ENCODE data around the gene PDGFB.
"Not testable (repeated sequence)": the region's sequence is repeated elsewhere in the genome, so short reads cannot be mapped to it uniquely, and the experiment has no call there.

PDGFB gene

GRCh38 chr22:39223091-39223710, 21.6 kb downstream of the PDGFB start:
- no peak for FAIRE-seq

DNA sequence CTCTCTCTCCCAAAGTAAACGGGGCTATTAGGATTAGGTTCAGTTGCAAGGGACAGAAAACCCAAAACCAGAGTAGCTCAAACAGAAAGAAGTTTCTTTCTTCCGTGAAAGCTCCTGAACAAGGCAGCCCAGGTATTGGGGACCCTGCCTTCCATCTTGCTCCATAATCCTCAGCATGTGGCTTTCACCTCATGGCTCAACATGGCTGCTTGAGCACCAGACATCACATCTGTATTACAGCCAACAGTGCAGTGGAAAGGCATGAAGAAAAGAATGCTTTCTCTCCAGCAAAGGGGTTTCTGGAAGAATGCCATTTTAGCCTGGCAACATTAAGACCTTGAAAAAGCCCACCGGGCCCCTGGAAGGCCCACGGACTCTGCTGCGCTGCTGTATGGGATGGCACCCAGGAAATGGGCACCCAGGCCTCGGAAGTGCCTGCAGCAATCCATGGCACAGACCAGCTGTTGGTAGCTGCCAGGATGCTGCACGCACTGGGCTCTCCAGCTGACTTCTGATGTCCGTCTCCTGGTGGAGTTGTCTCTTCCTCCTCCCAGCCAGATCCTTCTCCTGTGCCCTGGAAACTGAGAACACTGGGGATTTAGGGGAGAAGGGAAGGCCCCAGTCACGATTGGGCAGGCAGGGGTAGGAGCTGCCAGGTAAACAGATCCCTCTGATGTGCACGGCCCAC, 22.6 kb downstream of the PDGFB start:
- FAIRE-seq, result no peak

DNA sequence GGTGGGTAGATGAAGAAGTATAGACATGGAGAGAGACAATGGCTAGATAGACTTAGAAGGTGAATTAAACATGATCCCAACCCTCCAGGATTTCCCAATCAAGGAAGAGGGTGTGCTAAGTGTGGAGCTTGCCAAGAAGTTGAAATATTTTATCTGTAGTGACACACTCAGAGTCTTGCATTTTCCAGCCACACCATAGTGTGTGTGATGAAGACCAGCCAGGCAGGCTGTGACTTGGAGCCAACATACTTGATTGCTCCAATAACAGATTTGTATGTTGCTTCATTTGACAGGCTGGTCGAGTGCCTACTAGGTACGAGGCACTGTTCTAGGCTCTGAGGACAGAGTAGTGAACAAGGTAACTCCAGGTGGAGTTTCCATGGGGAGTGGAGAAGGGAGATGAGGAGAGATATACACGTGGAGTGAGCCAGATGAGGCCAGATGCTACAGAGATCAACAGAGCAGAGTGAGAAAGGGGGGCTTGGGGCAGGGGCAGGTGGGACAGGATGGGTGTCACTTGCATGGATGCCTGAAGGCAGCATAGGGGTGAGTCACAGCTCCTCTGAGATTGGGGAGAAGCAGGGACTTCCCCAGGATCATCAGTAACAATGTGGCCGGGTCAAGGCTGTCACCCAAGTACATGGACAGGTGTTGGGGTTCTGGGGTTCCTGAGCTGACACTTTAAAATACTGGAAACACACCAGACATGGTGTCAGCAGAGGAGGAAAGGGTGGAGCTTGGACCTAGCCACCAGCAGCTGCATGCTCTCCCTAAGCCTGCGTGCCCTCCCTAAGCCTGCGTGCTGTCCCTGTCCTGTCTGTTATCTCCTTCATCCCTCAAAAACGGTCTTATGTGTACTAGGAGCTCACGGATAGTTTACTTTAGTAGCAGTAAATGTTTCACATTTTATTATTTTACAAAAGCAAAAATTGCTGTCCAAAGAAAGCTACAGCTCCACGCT, 23.6 kb downstream of the PDGFB start:
- no peak for FAIRE-seq

DNA sequence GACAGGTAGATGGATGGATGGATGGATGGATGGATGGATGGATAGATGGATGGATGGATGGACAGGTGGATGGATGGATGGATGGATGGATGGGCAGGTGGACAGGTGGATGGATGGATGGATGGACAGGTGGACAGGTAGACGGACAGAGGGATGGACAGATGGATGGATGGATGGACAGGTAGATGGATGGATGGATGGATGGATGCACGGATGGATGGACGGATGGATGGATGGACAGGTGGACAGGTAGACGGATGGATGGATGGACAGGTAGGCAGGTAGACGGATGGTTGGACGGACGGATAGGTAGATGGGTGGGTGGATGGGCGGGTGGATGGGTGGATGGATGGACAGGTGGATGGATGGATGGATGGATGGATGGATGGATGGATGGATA, 24.3 kb downstream of the PDGFB start:
- no peak for FAIRE-seq

DNA sequence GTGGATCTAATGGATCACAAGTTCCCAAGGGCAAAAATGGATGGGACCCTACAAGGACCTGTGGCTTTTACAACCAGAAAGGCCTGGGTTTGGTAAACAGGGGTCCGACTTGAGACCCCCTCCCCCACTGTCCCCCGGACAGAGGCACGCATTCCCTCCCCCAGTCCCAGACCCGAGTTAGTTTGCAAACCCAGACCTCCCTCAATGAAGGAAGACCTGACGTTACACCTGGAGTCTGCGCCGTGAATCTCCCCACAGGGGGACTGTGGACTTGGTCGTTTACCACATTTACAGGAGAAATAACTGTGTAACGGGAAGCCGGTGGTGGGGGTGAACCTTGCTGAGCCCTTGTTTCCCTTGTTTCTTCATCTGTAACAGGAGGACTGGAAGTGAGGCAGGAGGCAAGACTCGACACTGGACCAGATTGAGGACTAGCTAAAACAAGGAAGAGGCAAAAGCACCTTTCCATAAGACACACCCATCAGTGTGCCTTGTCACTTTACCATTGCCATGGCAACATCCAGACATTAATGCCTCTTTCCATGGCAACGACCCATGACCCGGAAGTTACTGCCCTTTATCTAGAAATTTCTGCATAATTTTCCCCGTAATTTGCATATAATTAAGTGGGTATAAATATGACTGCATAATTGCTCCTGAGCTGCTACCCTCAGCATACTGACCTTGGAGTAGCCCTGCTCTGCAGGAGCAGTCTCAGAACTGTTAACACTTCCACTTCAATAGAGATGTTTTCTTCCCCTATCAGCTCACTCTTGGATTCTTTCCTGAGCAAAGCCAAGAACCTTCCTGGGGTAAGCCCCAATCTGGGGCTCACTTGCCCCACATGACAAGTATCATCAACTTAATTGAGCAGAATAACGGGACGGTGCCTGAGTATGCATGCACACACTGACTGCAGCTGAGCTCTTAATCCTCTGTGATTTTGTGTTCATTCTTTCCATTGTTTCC, 25.4 kb downstream of the PDGFB start:
- FAIRE-seq, result no peak

- FAIRE-seq, result not testable (repeated sequence)
Observed at GRCh38 chr22:39218432-39218831, 26.4 kb downstream of the PDGFB start.

DNA sequence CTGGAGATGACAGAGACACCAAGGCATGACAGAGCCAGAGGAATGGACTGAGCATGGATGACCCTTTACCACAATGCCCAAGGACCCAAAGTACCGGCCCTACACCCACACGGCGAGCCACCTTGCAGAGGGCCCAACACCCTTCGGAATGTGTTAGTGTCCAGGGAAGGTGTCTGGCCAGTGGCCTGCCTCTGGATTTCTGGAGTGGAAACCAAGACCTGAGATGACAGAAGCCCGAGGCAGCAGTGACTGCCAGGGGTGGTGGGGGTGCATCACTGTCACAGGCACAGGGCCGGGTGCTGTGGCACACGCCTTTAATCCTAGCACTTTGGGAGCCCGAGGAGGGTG, 28.7 kb downstream of the PDGFB start:
- no peak for FAIRE-seq

DNA sequence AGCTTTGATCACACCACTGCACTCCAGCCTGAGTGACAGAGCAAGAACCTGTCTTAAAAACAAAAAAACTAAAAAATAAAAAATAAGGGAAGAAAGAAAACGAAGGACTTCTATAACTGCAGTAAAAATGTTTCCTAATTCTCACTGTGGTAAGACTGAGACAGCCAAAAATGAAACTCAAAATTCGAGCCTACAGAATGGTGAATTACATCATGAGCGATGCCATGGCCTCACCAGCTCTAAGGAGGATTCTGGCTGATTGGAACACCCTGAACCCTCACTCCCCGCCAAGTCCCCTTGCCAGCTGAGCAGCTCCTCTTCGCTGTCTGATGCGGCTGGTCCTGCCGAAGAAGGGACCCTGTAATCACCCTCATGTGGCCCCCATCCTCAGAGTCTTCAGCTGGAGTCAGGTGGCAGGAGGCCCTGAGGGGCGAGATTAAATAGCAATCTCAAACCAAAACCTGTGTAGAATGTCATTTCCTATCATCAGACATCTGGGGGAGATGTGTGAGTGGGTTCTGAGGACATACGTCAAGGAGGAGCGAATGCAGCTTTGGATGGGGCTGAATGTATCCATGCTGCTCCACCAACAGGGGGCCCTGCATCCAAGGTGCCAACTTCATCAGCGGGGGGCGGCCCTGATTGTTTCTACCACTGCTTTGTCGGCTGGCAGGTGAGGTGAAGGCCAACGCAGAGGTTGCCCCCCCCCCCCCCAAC, 29.2 kb downstream of the PDGFB start:
- no peak for FAIRE-seq

DNA sequence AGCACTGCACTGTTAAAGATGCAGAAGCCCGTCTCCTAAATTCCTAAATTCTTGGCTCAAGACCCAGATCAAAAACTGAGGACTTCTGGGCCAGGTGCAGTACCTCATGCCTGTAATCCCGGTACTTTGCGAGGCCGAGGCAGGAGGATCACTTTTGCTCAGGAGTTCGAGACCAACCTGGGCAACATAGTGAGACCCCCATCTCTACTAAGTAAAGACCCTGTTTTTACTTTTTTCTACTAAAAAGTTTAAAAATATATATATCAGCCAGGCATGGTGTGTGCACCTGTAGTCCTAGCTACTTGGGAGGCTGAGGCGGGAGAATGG, 29.7 kb downstream of the PDGFB start:
- no peak for FAIRE-seq

DNA sequence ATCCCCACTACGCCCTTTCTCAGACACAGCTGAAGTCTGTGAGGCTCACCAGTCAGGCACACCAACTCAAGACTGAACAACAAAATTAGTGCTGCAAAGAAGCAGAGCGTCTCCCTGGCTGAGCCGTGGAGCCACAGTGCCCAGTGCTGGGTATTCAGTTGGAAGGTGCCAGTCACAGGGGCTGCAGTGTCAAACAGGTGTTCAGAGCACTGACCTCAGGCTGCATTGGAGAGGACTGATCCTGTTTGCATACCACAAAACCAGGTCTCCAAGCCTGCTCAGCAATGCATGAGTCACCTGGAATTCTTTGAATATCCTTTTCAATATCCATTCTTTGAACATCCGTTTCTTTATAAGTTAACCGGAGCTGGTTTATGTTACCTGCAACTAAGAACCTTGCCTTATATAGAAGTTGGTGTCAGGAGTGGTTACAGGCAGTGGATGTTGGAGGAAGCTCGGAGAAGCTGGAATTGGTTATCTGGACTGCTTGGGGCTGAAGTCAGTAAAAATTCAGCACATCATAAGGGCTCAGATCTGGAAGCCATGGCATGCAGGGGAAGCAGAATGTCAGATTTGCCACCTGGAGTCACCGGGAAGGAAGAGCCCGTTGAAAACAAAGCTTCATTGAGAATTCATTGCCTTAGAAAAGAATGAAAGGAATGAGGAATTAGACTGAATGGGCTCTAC, 30.3 kb downstream of the PDGFB start:
- FAIRE-seq, result no peak

GRCh38 chr22:39214006-39214382, 30.8 kb downstream of the PDGFB start:
- no peak for FAIRE-seq

- no peak for FAIRE-seq
Observed at GRCh38 chr22:39212721-39213376, 31.9 kb downstream of the PDGFB start.

DNA sequence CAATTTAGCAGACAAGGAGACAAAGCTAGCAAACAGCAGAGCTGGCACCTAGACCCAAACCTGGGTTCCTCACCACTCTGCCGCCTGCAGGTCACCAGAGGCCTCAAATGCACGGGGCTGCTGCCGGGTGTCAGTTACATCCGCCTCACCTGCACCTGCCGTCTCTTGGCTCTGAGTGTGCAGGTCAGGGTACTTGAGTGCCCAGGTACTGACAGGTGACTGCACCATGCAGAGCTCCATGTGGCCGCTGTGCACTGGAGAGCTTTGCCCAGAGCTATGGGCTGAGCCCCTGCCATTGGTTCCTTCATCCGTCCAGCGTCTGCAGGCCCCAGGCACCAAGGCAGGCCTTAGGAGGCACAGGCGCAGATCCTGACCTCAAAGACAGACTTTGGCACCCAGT, 35.0 kb downstream of the PDGFB start:
- no peak for FAIRE-seq

DNA sequence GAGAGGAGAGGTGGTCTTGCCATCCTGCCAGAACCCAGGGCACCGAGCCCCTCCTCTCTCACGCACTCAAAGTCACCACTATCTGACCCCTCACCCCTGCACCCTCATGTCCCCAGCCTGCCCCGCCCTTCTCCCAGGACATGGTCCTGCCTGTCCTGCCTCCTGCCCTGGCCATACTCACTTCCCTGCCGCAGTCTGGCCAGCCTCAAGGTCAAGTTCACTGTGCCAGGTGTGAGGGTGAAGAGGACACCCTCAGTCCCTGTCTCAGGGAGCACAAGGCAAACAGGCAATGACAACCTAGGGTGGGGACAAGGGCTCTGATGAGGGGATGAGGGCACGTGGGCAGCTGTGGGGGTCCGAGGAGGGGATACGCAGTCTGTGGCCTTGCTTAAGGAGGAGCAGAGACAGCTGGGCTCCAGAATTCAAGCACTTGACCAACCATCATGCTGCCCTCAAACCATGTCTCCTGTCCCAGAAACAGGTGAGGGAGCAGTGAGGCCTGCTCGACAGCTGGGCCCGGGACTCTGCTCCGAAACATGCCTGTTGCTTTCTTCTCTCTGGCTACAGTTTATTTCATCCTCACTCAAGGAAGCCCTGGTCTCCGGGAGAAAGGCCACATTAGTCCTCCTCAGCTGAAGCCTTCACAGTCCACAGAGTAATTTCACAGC, 36.6 kb downstream of the PDGFB start:
- FAIRE-seq, result no peak

- no peak for FAIRE-seq
Observed at GRCh38 chr22:39207141-39208012, 37.4 kb downstream of the PDGFB start.

- FAIRE-seq, result no peak
Observed at GRCh38 chr22:39206491-39206890, 38.3 kb downstream of the PDGFB start.

- FAIRE-seq, result no peak
Observed at GRCh38 chr22:39205344-39206021, 39.3 kb downstream of the PDGFB start.

DNA sequence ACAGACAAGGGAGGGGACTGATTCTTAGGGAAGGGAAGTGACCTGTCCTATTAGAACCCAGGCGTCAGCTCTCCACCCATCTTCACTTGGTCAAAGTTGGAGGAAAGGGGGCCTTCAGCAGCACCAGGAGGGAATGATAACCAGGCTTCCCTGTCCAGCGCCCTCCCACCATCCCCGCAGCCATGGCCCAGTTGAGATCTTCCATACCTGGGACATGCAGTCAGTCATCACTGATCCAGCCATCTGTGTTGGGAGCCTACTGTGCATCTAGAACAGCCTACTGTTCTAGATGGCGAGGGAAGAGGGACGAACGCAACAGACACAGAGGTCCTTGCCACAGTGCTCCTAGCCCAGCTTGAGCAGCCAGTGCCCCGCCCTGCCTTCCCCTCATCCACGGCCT, 40.6 kb downstream of the PDGFB start:
- FAIRE-seq, result no peak

- no peak for FAIRE-seq
Observed at GRCh38 chr22:39197578-39197977, 47.2 kb downstream of the PDGFB start.
